NOMO-1 treated with DMSO at 0.1 percent for 48 hours (cell line): ENCODE measurements around the gene NAB2.
"Not testable (repeated sequence)": the region's sequence is repeated elsewhere in the genome, so short reads cannot be mapped to it uniquely, and the experiment has no call there.

ENCODE experiments used
- DNase-seq: peaks from one replicate; lab custom pipeline; 2025; ENCODE audit not compliant: unreplicated experiment; lab: John Stamatoyannopoulos, UW

Gene NAB2

DNA sequence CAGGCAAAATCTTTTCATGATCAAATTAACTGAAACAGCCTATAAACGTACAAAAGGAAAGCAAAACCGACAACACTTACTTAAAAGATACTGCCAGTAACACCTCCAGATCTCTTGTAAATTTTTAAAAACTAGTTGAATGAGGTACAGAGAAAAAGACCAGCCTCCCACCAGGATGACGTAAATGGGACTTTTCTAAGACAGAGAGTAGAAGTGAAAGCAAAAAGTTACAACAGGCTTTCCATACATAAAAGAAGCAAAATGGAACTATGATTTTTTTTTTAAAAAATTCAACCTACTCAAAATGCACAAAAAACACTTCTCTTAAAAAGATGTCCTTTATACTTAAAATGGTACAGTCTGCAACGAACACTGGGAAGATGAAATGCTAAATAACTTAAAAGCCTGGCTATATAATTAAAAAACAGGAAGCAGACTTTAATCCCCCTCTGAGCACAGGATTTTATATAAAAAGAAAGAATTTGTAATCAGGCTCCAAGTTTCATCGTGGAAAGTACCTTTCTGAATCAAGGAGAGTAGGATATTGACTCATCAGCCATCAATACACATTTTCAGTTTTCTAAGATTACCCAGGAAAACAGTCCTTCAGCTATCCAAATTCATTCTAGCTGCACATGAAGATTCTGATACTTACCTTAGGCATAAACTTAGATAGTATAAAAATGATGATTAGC is 24.8 kb upstream of the NAB2 start:
- peak; percentile 65 for DNase-seq

DNA sequence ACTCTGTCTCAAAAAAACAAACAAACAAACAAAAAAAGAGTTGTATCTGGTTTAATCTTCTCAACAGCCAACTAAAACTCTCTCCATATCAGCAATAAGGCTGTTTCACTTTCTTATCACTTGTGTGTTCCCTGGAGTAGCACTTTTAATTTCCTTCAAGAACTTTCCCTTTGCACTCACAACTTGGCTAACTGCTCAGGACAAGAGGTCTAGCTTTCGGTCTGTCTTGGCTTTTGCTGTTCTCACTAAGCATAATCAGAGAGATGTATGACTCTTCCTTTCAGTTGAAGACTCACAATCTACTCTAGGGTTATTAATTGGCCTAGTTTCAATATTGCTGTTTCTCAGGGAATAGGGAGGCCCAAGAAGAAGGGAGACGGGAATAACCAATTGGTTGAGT is 22.7 kb upstream of the NAB2 start:
- no peak for DNase-seq

DNA sequence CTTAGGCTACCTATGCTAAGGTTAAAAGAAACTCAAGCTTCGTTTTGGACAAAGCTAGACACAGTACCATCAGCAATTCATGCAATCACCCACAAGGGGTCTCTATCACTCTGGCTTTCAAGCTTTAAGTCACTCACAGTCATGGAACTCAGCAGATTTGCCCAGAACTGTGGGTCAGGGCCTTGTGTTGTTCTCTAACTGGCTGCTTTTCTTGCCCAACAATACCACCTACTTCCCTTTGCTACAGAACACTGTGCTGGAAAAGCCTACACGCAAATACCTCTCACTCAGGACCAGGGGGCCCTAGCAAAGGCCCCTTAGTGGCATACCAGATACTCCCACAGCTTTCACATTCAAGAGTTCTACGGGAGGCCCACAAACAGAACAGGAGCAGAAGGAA is 19.4 kb upstream of the NAB2 start:
- peak; percentile 96 for DNase-seq

DNA sequence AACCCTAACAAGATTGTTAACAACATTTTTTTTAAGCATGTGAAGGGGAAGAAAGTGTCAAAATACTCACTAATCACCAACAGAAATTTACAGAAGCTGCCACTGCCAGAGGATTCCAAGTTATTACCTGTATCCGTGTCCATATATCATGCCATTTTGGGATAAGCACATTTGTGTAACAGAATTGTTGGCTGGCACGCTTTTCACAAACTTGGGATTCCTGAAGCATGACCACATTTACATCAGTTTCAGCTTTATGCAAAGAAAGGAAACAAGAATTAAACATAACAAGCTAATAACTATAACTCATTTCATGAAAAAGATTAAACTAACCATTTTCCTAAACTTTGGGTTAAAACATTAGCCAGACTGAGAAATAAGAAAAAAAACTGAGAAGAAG is 16.3 kb upstream of the NAB2 start:
- no peak for DNase-seq

DNA sequence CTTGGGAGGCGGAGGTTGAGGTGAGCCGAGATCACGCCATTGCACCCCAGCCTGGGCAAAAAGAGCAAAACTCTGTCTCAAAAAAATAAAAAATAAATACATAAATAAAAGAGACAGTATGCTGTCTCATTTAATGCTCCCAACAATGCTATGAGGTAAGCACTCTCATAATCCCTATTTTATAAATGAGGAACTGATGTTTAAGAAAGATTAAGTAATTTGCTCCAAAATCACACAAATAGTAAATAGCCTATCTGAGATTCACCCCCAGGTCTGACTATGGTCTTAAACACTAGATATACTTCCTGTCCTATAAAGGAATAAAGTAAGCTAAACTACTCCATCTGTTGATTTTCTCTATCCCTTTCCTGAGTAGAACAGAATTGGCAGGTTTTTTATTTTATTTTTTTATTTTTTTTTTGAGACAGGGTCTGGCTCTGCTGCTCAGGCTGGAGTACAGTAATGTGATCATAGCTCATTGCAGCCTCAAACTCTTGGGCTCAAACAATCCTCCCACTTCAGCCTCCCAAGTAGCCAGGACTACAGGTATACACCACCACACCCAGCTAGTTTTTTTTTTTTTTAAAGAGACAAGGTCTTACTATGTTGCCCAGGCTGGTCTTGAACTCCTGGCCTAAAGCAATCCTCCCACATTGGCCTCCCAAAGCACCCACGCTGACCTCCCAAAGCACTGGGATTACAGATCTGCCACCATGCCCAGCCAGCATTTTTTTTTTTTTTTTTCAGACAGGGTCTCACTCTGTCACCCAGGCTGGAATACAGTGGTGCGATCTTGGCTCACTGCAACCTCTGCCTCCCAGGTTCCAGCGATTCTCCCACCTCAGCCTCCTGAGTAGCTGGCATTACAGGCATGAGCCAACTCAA is 15.1 kb upstream of the NAB2 start:
- not testable (repeated sequence) for DNase-seq

DNA sequence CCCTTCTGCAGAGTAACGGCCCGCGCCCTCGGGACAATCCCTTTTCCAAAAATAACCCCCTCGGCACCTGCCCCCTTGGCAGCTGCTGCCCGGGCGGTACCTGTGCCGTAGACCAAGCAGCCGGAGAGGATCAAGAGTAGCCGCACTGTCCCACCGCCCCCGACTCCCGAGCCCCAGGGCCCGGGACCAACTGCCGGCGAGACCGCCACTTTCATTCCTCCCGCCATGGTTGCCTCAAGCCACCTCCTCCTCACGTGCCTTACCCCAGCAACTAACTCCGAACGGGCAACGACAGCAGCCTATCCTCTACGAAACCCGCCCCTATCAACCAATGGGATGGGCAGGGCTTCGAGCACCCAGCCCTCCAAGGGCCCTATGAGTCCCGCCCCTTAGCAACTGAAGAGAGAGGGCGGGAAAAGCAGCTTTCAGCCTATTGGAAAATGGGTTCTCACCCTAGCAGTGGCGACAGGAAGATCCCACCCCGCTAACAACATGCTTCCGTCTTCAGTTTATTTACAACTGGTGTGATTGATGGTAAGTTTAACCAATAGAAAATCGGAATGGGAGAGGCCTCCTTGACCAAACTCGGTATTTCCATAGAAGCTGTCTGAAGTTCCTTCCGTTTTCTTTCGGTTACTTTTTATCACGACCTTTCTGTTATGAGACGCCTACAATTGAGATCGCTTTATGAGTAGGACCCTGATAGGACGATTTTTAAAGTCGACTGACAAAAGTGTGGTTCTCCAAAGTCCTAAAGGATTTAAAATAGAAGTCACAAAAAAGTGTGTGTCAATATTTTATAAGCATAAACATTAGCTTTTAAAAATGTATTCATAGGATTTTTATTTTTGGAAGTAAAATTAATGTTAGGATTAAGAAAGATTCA is 10.2 kb upstream of the NAB2 start, which contains the start of gene NEMP1:
Gene NEMP1, minus strand, starts transcription at position 273 of the 886 bp plus-strand sequence. Its CDS starts 46 bp downstream, at position 227.
- DNase-seq: peak; percentile 100

DNA sequence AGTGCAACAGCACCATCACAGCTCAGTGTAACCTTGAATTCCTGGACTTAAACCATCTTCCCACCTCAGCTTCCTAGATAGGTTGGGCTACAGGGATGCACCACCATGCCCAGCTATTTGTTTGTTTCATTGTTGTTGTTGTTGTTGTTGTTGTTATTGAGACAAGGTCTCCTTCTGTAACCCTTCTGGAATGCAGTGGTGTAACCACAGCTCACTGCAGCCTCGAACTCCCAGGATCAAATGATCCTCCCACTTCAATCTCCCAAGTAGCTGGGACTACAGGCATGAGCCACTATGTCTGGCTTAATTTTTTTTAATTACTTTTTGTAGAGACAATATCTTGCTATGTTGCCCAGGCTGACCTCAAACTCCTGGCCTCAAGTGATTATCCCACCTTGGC is 9.1 kb upstream of the NAB2 start:
- no peak for DNase-seq

DNA sequence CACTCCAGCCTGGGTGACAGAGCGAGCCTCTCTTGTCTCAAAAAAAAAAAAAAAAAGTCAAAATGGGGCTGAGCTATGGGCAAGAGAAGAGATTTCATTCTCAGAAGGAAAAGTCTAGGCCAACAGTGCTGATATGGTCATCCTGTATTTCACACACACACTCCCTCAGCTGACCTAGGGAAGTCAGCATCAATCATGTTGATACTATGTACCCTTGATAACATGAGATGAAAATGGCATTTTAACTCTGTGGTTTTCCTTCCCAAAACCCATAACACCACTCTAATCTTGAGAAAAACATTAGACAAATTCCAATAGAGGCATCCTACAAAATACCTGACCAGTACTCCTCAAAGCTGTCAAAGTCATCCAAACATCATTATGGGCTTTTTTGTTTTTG is 8.1 kb upstream of the NAB2 start:
- no peak for DNase-seq

DNA sequence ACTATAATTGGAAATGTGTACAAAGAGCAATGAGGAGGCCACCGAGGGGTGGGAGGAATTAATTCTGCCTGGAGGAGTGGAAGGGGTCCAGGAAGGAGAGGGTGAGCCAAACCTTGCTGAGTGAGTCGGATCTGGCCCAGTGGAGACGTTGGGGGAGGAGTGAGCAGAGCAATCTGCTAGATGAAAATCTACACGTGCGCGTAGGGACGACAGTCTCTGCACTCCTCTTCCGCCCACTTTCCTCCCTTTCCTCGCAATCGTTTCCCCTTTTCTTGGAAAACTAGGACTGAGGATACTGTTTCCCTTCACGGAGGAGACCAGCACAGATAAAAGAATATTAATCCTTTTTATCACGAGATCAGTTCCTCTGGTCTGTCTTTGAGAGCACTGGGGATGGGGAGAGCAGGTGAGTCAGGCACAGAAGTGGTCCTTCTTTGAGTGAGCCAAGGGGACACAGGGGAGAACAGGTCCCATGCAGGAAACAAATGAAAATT is 2.9 kb upstream of the NAB2 start:
- no peak for DNase-seq

DNA sequence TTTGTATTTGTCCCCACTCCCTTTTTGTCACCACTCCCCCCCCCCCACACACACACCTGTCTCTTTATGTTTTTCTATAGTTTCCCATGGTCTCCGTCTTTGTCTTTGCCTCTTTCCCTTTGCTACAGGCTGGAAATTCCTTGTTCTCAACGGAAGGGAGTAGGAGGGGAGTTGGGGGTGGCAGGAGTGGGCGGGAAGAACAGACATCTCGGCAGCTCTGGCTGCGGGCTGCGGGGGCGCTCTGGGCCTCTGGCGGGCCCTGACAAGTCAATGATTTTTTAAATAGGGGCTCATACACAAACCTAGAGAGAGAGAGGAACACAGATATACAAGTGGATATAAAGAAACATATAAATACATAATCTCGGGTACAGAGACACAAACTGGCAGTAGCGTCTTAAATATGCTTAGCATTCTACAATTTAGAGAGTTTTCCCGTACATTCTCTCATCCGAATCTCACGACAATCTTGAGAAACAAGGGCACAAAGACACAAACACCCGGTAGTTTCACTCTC is 2.4 kb upstream of the NAB2 start:
- DNase-seq: no peak

DNA sequence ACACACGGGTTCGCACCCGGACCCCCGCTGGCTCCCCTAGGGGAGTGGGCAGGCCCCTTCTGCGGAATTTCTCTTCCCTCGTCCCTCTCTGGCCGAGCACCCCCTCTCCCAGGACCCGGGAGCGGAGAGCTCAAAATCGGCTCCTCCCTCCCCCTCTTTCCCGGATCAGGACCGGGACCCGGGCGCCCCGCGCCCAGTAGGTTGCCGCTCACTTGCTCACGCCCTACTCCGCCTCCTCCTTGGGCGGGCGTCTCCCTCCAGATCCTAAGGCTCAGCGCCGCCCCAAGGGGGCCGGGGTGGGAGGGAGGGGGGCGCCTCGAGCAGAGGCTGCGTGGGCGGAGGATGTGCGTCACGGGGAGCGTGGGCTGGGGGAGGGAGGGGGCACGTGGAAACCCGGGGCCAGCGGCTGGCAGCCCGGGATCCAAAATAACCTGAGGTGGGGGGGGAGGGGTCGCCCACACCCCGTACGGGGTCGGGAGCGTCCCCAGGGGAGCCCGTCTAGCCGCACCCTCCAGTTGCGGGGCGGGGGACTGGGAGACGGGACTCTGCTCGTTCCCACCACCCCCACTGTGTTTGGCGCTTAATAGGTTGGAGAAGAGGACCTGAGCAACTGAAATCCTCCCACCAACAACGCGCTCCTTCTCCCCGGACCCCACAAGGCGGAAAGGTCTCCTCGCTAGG is 1.8 kb upstream of the NAB2 start:
- peak; percentile 63 for DNase-seq

DNA sequence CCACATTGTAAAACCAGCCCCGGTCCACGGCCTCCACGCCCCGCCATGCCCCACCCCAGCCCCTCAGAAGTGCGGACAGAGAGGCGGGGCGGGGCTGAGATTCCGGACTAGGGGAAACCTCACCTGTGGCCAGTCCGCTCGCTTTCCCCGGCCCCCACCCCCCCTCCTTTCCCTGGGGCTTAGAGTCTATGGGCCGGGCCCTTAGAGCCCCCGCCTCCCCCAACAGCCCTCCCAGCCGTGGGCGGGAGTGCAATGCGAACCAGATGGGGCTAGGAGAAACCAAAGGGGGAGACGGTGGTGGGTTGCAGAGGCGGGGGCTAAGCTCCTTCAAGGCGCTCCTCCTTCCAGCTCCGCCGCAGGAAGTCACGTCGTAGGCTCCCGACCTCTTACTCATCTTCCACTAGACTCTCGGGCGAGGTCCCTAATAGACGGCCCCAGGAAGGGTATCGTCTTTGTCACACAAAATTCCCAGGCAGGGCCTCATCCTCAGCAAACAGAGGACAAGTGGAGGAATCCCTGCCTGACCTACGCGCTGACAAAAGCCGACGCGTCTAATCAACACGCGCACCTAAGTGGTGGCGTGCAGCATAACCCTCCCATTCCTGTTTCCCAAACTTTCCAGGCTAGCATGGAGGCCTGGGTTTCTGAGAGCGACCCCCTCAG is 1.1 kb upstream of the NAB2 start:
- peak; percentile 50 for DNase-seq

DNA sequence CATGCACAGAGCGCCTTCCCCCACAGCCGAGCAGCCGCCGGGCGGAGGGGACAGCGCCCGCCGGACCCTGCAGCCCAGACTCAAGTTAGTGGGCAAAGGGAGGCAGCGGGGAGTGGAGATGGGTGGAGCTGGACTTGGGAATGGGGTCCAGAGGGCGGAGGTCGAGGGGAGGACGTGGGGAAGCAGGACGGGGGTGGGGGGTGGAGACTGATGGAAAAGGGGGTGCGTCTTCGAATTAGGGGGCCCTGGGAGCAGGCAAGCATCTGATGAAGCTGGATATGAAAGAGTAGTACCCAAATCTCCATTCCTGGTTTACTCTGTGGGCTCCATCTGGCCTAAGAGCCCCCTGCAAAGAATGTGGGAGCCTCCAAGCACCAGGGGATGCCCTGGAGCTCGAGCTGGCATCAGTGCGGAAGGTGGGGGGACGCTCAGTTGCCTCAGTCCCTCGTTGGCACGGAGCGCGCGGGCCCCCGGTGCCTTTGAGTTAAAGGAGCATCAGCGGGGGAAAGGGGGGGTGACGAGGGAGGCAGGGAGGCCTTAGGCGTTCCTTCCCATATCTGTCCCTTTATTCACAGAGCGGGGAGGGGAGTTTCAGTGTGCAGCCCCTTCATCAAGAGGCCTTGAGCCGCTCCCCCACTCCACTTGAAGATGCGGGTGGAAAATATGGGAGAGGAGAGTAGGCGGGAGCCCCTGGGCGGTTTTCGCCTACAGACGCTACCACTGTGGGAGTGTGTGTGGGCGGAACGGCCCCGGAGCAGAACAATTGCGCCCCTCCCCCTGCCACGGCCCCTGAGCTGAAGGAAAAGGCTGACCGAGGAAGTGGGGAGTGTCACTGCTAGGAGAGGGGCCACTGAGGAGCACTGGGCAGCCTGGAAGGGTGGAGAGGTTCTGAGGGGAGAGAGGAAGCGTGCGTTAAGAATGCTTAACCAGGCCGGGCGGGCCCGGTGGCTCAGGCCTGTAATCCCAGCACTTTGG is 644 bp downstream of the NAB2 start:
- peak; percentile 53 for DNase-seq

DNA sequence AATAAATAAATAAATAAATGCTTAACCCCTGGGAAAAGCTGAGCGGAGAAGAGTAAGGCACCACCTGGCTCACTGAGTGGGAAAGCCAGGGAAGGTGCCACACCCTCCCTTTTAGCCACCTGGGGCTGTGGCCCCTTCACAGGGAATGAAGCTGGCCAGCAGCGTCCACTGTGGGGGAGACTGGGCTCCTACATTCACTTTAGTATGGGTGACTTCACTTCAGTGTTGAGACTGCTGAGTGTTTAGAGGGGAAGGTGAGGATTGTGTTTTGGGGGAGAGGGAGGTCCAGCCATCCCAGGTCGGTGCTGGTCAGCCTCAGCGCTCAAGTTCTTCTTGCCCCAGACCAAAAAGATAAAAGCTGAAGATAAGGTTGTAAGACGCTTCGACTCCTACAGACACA is 1.6 kb downstream of the NAB2 start:
- no peak for DNase-seq

DNA sequence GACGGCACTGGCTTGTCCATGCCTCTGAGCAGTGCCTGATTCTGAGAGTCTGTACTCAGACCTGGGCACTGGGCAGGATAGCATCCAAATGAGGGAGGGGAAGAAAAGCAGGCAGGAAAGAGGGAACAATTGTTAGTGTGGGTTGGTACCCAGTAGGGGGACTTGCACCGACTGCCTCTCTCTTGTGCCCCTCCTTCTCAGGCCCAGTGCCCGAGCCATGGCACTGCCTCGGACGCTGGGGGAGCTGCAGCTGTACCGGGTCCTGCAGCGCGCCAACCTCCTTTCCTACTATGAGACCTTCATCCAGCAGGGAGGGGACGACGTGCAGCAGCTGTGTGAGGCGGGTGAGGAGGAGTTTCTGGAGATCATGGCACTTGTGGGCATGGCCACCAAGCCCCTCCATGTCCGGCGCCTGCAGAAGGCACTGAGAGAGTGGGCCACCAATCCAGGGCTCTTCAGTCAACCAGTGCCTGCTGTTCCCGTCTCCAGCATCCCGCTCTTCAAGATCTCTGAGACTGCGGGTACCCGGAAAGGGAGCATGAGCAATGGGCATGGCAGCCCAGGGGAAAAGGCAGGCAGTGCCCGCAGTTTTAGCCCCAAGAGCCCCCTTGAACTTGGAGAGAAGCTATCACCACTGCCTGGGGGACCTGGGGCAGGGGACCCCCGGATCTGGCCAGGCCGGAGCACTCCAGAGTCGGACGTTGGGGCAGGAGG is 2.2 kb downstream of the NAB2 start:
- no peak for DNase-seq

DNA sequence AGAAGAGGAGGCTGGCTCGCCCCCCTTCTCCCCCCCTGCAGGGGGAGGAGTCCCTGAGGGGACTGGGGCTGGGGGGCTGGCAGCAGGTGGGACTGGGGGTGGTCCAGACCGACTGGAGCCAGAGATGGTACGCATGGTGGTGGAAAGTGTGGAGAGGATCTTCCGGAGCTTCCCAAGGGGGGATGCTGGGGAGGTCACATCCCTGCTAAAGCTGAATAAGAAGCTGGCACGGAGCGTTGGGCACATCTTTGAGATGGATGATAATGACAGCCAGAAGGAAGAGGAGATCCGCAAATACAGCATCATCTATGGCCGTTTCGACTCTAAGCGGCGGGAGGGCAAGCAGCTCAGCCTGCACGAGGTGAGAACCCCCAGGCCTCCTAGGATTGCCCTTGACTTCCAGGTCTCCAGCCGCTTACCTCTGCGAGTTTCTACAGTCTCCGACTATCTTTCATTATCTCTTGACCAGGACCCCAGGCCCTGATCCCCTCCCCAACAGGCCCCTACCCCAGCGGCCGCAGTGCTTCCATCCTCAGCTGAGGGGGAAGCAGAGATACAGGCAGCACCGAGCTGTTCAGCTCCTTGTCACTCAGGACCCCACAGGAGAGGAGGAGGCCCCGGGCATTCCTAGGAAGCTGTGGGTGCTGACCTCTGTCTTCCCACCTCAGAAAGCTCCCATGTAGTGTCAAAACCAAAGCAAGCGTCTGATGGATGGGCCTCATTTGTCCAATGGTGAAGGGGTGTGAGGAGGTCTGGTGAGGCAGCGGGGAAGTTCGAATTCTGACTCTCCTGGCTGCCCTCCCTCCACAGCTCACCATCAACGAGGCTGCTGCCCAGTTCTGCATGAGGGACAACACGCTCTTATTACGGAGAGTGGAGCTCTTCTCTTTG is 3.0 kb downstream of the NAB2 start:
- no peak for DNase-seq

DNA sequence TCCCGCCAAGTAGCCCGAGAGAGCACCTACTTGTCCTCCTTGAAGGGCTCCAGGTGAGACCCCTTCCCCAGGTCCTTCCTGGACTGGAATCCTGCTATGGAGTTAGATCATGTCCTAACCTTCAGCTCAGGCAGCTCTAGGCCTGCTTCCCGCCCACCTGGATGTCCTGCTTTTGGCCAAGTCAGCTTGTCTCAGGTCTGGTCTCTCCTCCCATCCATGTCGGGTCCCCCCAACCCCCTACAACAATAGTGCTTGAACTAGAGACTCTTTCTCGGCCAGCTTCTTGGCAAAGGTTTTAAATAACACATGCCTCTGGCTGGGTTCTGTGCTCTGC is 3.6 kb downstream of the NAB2 start:
- no peak for DNase-seq
